CD4-positive, alpha-beta T cell treated with Interleukin-4 for 4 hours (primary cell): Measurements from ENCODE around the gene KMO.

ENCODE experiments used
- DNase-seq: peaks from one replicate; pipeline ENCODE4 v3.0.0-alpha.2; 2020

The KMO gene

DNA sequence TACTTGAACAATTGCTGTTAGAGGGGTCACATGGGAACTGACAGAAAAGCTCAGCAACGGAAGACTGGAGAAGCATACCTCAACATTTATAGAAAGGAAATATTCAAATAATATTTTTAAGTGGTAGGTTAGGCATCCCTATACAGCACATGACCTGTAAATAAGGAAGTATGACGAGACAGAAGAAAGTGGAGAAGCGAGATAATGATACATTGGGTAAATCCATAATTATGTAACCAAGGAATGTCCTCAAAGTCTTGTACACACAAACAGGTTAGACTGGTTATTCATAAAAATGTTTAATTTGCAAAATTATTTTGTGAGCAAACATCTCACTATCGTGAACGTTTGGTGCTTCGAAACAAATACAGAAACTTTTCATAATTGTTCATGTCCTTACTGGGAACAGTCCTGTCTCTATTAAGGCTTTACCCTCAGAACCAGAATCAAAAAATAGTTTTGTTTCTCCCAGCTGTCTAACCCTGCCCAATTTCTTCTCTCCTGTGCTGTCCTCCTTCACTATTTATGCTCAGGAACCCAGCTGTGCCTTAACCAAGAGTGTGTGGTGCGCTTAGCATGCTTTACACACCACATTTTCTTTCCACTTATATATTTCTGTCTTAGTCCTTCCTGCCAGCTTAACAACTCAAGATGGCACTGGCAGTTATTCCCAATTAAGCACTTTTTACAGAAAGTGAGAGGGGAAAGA lies 10.2 kb downstream of the KMO start:
- DNase-seq, result no peak

DNA sequence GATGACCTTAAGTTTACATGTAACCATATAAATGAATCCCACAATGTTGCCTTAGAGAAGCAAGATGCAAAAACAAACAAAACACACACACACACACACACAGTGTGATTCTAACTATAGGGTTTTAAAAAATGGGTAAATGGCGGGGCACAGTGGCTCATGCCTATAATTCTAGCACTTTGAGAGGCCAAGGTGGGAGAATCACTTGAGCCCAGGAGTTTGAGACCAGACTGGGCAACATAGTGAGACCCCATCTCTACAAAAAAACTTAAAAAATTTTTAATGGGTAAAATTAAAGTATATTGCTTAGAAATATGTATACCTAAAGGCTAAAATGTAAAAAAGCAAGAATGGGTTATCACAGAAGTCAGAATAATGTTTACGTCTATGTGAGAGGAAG lies 15.8 kb downstream of the KMO start:
- DNase-seq, result no peak

- DNase-seq, result no peak
Observed at GRCh38 chr1:241550318-241550717, 18.1 kb downstream of the KMO start.

GRCh38 chr1:241551759-241552638 lies 19.8 kb downstream of the KMO start:
- DNase-seq, result peak; percentile 60

- DNase-seq, result no peak
Observed at GRCh38 chr1:241553886-241554592, 21.9 kb downstream of the KMO start.

DNA sequence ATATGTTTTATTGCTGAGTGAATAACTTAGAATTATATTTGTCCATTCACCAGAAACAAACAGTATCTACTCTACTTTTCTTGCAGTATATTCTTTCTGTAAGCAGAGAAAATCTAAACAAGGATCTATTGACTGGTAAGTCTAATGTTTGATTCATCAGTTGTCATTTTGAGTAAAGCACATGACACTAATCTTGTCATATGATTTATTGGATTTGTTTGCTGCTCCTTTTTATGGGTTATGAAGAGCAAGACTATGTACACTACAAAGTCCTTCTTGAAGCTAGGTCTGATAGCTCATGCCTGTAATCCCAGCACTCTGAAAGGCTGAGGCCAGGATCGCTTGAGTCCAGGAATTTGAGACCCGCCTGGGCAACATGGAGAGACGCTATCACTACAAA lies 23.3 kb downstream of the KMO start:
- no peak for DNase-seq

DNA sequence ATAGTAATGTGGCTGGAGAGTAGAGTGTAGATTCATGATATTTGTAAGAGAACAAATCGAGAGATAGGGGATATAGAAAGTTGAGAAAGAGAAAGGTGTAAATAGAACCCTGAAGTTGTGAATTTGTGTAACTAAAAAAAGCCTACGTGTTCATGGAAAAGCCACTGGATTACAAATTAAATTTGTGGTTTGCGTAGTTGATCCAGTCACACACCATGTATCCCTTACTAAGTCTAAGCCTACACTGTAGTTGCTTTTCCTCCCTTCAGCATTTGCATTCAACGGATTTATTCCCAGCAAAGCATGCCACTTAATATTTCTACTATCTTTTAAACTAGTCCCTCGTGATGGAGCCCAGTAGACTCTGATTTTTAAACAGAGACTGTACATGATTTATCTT lies 24.9 kb downstream of the KMO start:
- no peak for DNase-seq

GRCh38 chr1:241557551-241558193 lies 25.5 kb downstream of the KMO start:
- DNase-seq, result no peak

GRCh38 chr1:241560146-241560848 lies 28.1 kb downstream of the KMO start:
- no peak for DNase-seq

DNA sequence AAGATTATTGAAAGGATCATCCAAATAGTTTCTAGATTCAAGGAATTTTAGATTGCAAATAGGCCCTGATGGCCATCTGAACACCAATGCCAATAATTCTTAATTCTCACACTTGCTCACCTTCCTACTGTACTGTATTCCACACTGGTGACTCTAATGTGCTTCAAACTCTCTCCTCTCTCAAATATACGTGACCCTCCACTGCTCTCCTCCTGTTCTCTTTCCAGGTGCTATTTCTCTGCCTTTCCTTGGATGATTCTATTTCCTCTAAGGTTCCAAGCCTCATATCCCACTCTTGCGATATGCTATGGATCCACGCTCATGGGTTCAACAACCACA lies 28.6 kb downstream of the KMO start:
- no peak for DNase-seq

DNA sequence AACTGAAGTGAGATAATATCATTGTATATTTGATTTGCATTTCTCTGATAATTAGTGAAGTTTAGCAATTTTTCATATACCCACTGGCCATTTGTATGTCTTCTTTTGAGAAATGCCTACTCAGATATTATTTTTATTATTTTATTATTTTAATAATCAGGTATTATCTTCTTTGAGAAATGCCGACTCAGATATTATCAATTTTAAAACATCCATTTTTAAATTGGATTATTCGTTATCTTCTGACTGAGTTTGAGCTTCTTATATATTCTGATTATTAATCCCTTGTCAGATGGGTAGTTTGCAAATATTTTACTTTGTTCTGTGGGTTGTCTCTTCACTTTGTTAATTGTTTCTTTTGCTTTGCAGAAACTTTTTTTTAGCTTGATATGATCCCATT lies 37.7 kb downstream of the KMO start:
- no peak for DNase-seq

DNA sequence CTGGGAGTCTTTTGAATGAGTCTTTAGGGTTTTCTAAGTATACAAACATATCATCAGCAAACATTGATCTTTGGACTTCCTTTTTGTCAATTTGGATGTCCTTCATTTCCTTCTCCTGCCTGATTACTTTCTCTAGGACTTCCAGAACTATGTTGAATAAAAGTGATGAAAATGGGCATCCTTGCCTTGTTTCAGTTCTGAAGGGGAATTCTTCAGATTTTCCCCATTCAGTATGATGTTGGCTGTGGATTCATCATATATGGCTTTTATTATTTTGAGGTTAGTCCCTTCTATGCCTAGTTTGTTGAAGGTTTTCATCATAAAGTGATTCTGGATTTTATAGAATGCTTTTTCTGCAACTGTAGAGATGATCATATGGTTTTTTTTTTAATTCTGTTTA lies 42.0 kb downstream of the KMO start:
- no peak for DNase-seq

DNA sequence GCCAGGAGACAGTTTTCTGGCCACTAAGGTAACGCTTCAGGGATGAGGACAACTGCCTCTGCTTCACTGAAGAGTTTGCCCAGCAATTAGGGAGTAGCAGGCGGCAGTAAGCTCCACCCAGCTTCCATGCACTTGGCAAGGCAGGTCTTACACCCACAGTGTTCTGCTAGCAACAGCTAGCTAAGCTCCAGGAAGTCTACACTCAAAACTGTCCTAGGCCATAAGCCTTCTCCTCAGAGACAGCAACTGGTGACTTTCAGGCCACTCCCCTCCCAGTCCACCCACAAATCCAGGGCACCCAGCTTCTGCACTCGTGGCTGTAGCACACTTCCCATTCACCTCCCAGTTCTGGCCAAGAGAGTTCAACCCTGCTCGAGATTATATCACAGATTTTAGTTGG lies 47.3 kb downstream of the KMO start:
- no peak for DNase-seq

DNA sequence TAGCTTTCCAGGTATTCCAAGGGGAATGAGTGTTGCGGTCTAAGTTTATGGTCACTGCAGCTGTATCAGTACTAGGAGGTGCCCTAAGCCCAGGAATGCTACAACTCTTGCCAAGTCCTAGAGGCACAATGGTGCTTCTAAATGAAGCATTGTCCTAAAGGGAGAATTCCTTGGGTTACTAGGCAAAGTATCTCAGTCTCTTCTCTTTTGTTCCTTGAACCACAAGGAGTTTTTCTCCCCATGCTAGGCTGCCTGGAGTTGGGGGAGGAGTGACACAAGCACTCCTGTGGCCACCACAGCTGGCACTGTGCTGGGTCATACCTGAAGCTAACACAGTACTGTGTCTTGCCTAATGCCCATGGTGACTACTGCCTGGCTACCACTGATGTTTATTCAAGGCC lies 50.7 kb downstream of the KMO start:
- DNase-seq, result no peak

- DNase-seq, result no peak
Observed at GRCh38 chr1:241586905-241587512, 54.8 kb downstream of the KMO start.

DNA sequence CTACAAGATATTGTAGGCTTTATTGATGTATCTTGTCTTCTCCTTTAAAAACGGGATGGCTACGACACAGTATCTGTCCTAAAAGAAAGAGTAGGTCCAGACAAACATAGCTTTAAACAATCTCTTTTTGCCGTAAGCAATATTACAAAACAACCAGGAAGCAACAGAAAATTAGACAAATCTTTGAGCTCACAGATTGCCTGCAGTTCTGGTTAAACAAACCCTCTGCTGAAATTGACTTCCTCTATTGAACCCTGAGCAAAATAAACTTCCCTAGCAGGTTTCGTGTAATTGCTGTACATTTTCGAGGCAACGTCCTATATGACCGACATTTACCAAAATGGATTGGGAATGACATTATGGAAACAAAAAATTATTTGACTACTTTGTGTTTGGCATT lies 57.3 kb downstream of the KMO start:
- DNase-seq, result no peak

GRCh38 chr1:241590719-241591118 lies 58.5 kb downstream of the KMO start:
- DNase-seq, result no peak

DNA sequence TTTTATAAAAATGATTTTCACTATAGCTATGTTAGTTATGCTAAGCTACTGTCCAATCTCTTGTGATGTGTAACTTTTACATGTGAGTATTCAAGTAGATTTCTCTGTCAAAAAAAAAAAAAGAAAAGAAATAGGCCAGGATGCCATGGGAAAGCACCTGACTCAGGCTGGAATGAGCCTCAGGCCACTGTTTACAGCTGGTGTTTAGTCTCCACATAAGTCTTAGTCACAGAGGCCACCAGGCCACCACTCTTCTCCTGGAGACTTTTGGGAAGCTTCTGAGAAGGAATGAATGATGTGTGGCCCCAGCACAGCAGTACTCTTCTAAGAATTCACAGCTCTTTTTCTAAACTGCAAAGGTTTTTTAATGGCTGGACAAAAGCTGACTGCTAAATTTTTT lies 59.1 kb downstream of the KMO start:
- DNase-seq, result no peak

- DNase-seq, result no peak
Observed at GRCh38 chr1:241591736-241592135, 59.6 kb downstream of the KMO start.

DNA sequence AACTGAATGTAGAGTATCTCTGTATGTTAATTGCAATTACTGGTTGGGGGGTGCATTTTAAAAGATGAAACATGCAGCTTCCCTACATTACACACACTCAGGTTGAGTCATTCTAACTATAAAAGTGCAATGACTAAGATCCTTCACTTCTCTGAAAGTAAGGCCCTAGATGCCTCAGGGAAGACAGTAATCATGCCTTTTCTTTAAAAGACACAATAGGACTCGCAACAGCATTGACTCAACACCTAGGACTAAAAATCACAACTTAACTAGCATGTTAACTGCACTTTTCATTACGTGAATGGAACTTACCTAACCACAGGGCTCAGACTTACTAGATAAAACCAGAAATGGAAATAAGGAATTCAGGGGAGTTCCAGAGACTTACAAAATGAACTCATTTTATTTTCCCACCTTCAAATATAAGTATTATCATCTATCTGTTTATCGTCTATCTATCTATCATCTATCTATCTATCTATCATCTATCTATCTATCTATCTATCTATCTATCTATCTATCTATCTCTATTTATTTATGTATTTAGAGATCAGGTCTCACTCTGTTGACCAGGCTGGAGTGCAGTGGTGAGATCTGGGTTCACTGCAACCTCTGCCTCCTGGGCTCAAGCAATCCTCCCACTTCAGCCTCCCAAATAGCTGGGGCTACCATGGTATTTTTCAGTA lies 60.2 kb downstream of the KMO start:
- DNase-seq, result no peak

GRCh38 chr1:241593186-241593585 lies 61.0 kb downstream of the KMO start:
- DNase-seq, result no peak

- no peak for DNase-seq
Observed at GRCh38 chr1:241596633-241597032, 64.5 kb downstream of the KMO start.
